Measurements from ENCODE around the gene PRPF39.
A peak's percentile ranks its signal among the peaks of the same experiment; 100 is the strongest.
"Not testable (repeated sequence)": the region's sequence is repeated elsewhere in the genome, so short reads cannot be mapped to it uniquely, and the experiment has no call there.

Gene PRPF39

DNA sequence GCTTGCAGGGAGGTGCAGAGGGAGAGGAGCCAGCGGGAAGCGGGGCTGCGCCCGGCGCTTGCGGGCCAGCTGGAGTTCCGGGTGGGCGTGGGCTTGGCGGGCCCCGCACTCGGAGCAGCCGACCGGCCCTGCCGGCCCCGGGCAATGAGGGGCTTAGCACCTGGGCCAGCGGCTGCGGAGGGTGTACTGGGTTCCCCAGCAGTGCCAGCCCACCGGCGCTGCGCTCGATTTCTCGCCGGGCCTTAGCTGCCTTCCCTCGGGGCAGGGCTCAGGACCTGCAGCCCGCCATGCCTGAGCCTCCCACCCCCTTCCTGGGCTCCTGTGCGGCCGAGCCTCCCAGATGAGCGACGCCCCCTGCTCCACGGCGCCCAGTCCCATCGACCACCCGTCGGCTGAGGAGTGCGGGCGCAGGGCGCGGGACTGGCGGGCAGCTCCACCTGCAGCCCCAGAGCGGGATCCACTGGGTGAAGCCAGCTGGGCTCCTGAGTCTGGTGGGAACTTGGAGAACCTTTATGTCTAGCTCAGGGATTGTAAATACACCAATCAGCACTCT is 3.4 kb upstream of the PRPF39 start:
- DNase-seq (ENCODE audit: extremely low read depth in 1 of 2, low read depth in 1 of 2): not testable (repeated sequence)

DNA sequence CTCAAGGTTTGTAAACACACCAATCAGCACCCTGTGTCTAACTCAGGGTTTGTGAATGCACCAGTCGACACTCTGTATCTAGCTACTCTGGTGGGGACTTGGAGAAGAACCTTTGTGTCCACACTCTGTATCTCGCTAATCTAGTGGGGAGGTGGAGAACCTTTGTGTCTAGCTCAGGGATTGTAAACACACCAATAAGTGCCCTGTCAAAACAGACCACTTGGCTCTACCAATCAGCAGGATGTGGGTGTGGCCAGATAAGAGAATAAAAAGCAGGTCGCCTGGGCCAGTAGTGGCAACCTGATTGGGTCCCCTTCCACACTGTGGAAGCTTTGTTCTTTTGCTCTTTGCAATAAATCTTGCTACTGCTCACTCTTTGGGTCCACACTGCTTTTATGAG is 2.8 kb upstream of the PRPF39 start:
- DNase-seq (ENCODE audit: extremely low read depth in 1 of 2, low read depth in 1 of 2): not testable (repeated sequence)

DNA sequence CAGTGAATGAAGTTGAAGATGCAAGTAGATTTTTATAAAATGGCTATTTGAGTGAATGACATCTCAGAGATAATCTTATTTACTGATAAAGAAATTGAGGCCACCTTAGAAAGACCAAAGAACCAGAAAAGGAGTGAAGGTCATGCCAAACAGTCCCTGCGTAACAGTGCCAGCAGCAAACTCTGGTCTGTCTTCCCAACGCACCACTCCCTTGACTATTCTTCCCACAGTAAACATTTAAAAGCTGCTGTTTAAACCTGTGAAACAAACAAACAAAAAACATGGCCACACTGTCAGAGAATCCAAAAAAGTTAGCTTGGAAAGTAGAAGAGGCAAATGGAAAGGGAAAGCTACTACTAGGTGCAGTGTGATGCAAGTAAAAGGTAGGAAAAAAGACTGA is 1.5 kb upstream of the PRPF39 start:
- no peak for DNase-seq (ENCODE audit: extremely low read depth in 1 of 2, low read depth in 1 of 2)

DNA sequence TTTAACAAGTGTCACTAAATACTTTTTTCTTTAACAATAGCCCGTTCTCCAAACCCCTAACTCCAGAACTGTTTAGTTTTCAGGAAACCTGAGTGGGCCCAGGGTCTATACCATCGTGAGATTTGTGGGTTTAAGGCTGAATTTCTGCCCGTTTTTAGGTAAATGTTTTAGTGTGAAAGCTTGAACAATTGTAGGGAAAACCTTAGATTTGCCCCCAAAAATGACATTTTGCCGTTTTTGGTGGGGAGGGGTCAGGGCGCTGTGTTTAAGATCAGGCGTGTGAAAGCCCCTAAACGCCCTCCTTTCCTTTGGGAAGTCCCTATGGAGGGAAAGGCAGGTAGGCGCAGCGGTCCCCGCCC is 320 bp upstream of the PRPF39 start:
- no peak for DNase-seq (ENCODE audit: extremely low read depth in 1 of 2, low read depth in 1 of 2)

DNA sequence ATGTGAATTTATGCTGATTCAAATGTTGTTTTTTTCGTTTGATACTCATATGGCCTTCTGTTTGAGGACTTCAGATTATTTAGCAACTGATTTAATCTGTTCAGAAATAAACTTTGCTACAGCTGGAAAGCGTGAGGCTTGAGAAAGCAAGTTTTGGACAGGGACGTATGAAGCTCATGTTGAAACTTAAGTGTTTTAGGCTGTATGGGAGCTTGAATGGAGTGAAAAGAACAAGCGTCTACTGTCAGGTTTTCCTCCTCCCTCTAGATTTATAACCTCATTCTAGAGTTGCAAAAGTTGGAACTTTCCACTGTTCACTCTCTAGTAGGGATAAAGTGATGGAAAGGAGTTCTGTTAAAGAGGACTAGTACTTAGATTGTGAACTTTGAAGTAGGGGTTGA is 1.0 kb downstream of the PRPF39 start:
- no peak for DNase-seq (ENCODE audit: extremely low read depth in 1 of 2, low read depth in 1 of 2)

DNA sequence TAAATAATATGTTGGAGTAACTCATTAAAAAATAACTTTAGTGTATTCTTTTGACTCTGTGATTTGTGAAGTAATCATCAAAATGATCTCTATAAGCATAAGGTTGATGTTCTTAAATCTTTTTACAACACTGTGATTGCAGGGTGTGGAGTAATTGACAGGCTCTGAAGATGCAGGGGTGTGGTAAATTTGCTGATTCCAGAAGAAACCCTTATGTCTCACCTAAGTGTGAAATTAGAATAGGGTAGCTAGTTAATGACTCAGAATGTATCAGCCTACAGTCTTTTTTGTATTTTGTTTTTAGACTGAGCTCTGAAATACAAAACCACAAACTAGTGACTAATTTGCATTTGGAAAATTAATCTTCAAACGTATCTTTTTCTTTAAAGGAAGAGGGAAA is 5.9 kb downstream of the PRPF39 start:
- DNase-seq (ENCODE audit: extremely low read depth in 1 of 2, low read depth in 1 of 2): no peak

DNA sequence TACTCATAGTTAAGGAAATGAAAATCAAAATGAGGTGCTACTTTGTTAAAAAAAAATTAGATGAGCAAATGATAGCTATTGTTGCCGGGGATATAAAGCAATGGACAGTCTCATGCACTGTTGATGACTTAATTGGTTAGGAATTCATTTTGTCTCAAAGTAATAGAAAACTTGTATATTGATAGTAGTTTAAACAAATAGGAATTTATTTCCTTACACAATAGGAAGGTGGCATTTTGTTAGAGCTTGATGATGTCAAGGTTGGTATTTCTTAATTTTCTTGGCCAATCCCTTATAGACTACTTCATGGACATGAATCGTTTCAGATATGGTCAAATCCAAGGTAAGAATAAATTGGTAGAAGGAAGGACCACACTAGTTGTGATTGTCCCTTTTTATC is 7.8 kb downstream of the PRPF39 start:
- no peak for DNase-seq (ENCODE audit: extremely low read depth in 1 of 2, low read depth in 1 of 2)

DNA sequence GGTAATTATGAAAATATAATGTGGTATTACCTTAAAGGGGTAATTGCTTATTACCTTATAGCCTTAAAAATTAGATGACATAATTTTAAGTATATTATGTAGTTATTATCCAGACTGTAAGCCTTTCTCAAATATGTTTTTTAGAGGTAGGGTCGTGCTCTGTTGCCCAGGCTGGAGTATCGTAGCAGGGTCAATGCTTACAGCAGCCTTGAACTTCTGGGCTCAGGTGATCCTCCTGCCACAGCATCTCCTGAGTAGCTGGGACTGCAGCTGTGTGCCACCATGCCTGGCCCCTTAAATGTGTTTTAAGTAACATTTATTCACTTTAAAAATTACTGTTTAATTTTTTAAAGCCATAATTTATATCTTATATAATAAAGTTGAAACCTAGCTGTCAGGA is 10.4 kb downstream of the PRPF39 start:
- no peak for DNase-seq (ENCODE audit: extremely low read depth in 1 of 2, low read depth in 1 of 2)

DNA sequence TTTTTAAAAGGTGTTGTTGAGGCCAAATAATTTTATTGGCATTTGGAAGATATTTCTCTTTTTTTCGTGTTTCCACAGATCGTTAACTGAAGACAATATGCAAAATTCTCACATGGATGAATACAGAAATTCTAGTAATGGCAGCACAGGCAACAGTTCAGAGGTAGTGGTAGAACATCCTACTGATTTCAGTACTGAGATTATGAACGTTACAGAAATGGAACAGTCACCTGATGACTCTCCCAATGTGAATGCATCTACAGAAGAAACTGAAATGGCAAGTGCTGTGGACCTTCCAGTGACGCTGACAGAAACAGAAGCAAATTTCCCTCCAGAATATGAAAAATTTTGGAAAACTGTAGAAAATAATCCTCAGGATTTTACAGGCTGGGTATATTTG is 11.2 kb downstream of the PRPF39 start:
- no peak for DNase-seq (ENCODE audit: extremely low read depth in 1 of 2, low read depth in 1 of 2)

DNA sequence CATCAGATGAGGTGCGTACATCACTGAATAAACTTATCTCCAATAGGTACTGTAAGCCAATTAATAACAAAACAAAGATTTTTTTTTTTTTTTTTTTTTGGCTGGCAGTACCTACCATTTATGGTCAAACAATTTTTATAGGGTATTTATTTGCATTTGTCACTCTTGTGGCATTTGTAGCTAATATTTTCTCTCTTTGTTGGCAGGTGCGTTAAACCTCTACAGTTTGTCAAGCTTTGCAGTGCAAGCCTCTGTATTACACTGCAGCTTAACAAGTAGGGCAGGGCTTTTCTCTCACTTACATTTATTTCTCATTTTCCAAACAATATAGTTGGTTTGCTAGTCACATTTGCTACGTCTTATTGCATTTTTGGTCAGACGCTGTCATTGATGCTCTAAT is 12.3 kb downstream of the PRPF39 start:
- no peak for DNase-seq (ENCODE audit: extremely low read depth in 1 of 2, low read depth in 1 of 2)

DNA sequence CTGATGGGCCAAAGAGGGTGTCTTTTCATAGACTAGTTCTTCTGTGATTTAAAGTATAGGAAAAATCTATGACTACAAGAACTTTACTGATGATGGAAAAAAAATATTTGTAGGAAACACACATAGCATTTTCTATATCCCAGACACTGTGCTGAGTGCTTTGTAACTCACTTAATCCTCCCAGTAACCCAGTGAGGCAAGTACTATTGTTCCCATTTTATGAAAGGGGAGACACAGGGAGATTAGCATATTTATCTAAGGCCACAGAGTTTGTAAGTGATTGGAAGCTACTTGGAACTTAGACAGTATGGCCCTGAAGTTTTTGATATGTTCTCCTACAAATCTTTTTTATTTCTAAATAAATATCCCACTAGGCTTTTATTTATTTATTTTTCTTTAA is 19.9 kb downstream of the PRPF39 start:
- no peak for DNase-seq (ENCODE audit: extremely low read depth in 1 of 2, low read depth in 1 of 2)

DNA sequence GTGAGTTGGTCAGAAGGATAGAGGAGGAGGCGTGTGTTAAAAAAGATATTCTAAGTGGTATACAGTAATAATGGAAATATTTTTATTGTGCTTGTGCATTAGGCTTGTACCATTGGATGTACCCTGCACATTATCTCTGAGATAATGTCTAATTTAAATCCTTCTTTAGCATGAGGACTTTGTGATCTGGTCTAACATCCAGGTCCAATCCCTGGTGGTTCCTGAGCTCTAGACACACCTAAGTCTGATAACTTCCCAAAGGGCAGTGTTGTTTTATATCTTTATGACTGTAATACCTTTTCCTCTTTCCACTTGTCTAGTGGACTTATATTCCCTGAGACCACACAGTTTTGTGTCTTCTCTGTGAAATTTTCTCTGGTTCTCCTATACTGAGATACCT is 20.6 kb downstream of the PRPF39 start:
- no peak for DNase-seq (ENCODE audit: extremely low read depth in 1 of 2, low read depth in 1 of 2)

DNA sequence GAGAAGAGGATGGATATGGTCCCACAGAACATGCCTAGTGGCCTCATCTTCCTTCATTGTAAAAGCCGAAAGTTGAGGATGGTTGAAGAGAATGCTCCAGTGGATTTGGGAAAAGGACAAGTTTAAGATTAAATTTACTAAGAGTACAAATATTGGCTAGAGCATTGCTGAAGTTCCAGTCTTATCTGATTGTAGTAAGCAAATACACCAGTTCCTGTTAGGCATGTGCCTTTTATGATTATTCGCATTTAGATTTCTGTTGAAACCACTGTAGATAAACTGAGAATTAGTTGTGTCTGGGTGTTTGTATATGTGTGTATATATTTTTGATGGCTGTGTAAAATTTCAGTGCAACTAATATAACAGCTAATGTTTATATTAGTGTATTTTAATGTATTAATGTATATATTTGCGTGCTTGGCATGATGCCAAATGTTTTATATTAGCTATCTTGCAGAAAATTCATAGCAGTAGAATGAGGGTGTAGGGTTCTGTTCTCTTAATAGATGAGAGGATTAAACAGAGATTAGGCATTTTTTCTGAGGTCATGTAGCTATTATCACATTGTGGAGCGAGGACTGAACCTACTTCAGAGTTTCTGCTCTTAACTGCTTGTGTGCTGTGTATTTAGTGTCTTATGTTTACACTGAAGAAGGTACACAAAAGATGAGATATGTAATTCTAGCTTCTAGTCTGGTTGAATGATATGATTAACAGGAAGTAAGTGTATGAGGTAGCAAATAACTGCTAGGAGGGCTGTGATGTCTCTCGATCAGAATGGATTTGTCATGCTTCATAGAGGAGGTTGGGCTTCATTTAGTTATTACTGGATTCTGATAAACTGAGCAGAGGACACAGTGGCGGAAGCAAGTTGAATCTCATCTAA is 29.2 kb downstream of the PRPF39 start:
- DNase-seq (ENCODE audit: extremely low read depth in 1 of 2, low read depth in 1 of 2): no peak

DNA sequence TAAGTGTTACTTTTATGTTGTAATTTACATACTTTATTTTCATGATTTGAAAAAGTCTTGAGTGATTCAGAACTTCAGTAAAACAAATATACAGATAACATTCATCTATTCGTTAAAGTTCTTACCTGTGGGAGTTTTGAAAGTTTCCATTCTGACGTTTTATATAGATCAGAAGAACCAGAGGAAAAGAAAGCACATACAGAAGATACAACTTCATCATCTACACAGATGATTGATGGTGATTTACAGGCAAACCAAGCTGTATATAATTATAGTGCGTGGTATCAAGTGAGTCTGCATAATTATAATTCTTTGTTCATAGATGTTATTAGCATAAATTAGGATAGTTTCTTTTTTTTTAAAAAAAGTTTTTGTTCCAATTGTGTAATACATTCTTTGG is 30.4 kb downstream of the PRPF39 start:
- DNase-seq (ENCODE audit: extremely low read depth in 1 of 2, low read depth in 1 of 2): no peak

DNA sequence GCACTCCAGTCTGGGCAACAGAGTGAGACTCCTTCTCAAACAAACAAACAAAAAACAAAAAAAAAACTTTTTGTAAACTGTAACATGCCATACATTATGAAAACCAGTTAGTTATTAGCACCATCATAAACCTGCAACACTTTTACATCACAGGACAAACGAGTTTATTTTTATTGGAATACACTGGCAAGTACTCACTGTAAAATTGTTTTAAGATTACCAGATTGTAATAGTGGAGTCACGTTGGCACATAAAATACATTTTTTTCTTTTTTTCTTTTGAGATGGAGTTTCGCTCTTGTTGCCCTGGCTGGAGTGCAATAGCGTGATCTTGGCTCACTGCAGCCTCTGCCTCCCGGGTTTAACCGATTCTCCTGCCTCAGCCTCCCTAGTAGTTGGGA is 34.7 kb downstream of the PRPF39 start:
- DNase-seq (ENCODE audit: extremely low read depth in 1 of 2, low read depth in 1 of 2): no peak

DNA sequence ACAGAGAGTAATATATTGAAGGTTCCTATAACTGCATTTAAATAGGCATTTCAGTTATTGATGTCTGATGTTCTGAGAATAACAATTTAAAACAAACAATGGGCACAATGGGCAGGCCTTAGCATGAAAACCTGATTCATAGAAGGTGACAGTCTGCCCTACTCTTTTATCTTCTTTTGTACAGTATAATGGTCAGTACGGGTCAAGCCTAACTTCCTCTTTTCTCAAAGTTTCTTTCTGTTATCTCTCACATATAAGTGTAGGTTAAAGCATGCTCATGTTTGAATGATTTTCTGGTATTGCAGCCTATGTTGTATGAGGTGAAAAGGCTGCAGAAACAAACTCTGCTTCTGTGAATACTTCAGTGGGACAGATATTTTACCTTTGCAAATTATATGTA is 36.2 kb downstream of the PRPF39 start:
- DNase-seq (ENCODE audit: extremely low read depth in 1 of 2, low read depth in 1 of 2): no peak

DNA sequence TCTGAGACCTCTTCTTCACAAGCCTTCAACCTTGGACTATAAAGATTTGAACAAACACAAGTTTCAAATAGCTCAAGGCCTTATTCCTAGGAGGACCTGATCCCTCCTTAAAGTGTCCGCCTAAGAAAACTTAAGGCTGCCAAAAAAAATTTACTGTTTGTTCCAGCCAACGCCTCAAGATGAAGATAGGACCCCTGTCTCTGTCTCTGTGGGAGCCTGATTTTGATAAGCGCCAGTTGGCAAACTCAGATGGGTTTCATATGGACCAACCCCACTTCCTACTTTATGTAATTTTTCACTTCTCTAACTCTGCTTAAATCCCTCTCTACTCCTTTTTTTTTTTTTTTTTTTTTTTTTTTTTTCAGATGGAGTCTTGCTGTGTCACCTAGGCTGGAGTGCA is 39.4 kb downstream of the PRPF39 start:
- DNase-seq (ENCODE audit: extremely low read depth in 1 of 2, low read depth in 1 of 2): no peak

DNA sequence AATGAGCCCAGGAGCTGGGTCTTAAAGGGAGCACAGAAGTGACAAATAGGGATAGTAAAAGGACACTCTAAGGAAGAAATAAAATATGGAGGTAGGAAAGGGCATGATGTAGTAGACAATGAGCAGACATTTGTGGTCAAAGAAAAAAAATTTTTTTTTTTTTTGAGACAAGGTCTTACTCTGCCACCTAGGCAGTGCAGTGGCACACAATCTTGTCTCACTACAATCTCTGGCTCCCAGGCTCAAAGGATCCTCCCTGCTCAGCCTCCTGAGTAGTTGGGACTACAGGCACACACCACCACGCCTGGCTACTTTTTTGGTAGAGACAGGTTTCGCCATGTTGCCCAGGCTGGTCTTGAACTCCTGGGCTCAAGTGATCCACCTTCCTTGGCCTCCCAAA is 41.8 kb downstream of the PRPF39 start:
- DNase-seq (ENCODE audit: extremely low read depth in 1 of 2, low read depth in 1 of 2): no peak

DNA sequence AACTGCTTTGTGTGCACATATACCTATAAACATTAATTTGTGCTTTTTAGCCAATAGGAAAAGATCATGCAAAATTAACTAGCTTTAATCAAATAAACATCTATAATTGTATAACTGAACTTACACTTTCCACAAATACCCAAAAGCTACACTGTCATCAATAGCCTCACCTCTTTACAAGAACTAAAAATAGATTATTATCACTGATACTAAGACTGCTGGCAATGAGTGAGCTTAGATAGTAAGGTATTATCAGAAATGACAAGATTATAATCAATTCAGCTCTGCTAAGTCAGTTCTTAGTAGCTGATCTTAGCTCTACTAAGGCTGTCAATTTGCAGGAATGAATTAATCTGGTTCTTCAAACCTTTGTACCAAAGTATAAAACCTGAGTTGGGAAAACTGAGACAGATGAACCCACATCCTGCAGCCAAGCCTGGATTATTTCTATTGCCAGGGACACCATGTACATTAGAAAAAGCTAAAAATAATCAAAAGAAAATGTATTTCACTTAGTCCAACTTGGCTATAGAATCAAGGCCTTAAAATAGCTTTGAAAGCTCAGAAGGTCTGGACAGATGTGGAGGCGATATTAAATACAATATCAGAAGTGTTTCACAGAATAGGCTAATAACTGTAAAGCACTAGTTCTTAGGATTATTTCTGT is 45.2 kb downstream of the PRPF39 start:
- DNase-seq (ENCODE audit: extremely low read depth in 1 of 2, low read depth in 1 of 2): no peak

DNA sequence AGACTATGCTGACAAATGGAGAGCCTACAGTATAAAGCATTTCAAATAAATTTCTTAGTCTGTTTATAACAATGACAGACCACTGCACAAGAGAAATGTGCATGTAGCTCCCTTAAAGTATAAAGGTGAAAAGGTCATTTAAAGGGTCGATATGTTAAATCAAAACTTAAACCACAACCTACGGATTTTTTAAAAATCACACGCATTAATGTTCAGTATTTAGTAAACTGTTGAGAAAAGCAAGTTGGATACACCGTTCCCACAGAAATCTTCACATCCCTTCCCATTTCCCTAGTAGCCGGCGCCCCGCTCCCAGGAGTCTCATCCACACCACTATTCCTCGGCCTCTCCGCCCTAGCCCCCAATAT is 49.8 kb downstream of the PRPF39 start:
- DNase-seq (ENCODE audit: extremely low read depth in 1 of 2, low read depth in 1 of 2): no peak

DNA sequence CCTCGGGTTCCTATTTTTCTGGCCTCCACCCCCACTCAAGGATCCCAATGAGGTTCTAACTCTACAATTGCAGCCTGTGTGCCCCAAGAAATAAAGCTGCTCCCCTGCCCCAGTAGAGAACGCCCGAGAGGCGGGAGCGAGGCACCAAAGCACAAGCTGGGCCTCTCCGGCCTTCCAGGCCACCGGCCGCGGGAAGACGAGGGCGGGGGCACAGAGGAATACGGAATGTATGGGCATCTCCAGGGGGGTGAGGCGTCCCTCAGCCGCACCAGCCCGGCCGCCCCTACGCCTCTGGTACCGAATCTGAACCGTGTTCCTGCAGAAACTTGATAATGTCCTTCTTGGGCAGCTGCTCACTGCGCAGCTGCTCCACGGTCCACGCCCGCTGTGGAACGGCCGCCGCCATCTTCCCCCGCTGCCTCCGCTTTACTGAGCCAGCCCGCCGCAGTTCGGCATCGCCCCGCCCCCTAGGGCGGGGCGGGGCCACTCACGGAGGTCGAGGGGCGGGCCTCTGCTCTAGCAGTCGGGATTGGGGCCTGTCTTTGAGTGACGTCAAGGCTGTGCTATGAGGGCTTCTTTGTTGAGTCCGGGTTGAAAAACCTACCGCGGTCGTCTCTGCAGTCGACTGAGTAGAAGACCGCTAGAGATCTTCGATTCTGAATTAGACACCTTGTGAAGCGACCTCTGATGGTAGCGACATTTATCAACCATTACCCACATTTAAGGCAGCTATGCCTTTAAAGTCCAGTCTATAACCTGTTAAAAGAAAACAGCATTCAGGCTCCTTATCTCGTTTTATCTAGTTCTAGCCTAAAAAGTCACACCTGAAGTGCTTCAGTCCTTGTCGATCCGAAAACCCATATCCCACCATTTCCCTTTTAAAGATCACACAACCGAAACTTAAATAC is 50.4 kb downstream of the PRPF39 start, which contains the start of gene FKBP3:
Gene FKBP3 (minus strand): TSS at position 431 of the 908 bp plus-strand sequence. CDS start 25 bp downstream, at position 406.
- peak; percentile 87 to 88 for DNase-seq (ENCODE audit: extremely low read depth in 1 of 2, low read depth in 1 of 2)
